ENCODE results near the gene TNIP2.
"Not testable (repeated sequence)": the region's sequence is repeated elsewhere in the genome, so short reads cannot be mapped to it uniquely, and the experiment has no call there.

Gene TNIP2

GRCh38 chr4:2793586-2794485 lies 37.7 kb upstream of the TNIP2 start:
- DNase-seq (ENCODE audit: low read depth in 2 of 2): peak in 1 of 2 donors; percentile 56

- peak in 1 of 2 donors; percentile 61 for DNase-seq (ENCODE audit: low read depth in 2 of 2)
Observed at GRCh38 chr4:2792711-2793585, 36.8 kb upstream of the TNIP2 start, which contains the start of gene SH3BP2. TSS of gene SH3BP2 (plus strand) at chr4:2793085. CDS start at chr4:2820618, 27,533 bp downstream.

- no peak for DNase-seq (ENCODE audit: low read depth in 2 of 2)
Observed at GRCh38 chr4:2792396-2792710, 36.2 kb upstream of the TNIP2 start.

GRCh38 chr4:2791518-2792395 lies 35.6 kb upstream of the TNIP2 start:
- no peak for DNase-seq (ENCODE audit: low read depth in 2 of 2)

- DNase-seq (ENCODE audit: low read depth in 2 of 2): no peak
Observed at GRCh38 chr4:2790583-2791517, 34.7 kb upstream of the TNIP2 start.

- DNase-seq (ENCODE audit: low read depth in 2 of 2): no peak
Observed at GRCh38 chr4:2789793-2790582, 33.9 kb upstream of the TNIP2 start.

GRCh38 chr4:2789351-2789750 lies 33.2 kb upstream of the TNIP2 start:
- DNase-seq (ENCODE audit: low read depth in 2 of 2): no peak

- DNase-seq (ENCODE audit: low read depth in 2 of 2): no peak
Observed at GRCh38 chr4:2788532-2789103, 32.5 kb upstream of the TNIP2 start.

GRCh38 chr4:2788101-2788500 lies 32.0 kb upstream of the TNIP2 start:
- no peak for DNase-seq (ENCODE audit: low read depth in 2 of 2)

GRCh38 chr4:2787230-2788100 lies 31.3 kb upstream of the TNIP2 start:
- DNase-seq (ENCODE audit: low read depth in 2 of 2): no peak

- no peak for DNase-seq (ENCODE audit: low read depth in 2 of 2)
Observed at GRCh38 chr4:2786794-2787229, 30.7 kb upstream of the TNIP2 start.

GRCh38 chr4:2786152-2786671 lies 30.1 kb upstream of the TNIP2 start:
- DNase-seq (ENCODE audit: low read depth in 2 of 2): peak; percentile 56 to 63

GRCh38 chr4:2785613-2786012 lies 29.5 kb upstream of the TNIP2 start:
- no peak for DNase-seq (ENCODE audit: low read depth in 2 of 2)

- DNase-seq (ENCODE audit: low read depth in 2 of 2): no peak
Observed at GRCh38 chr4:2783790-2784189, 27.7 kb upstream of the TNIP2 start.

GRCh38 chr4:2781911-2782310 lies 25.8 kb upstream of the TNIP2 start:
- no peak for DNase-seq (ENCODE audit: low read depth in 2 of 2)

GRCh38 chr4:2780643-2781042 lies 24.5 kb upstream of the TNIP2 start:
- not testable (repeated sequence) for DNase-seq (ENCODE audit: low read depth in 2 of 2)

- no peak for DNase-seq (ENCODE audit: low read depth in 2 of 2)
Observed at GRCh38 chr4:2771264-2771663, 15.1 kb upstream of the TNIP2 start.

- no peak for DNase-seq (ENCODE audit: low read depth in 2 of 2)
Observed at GRCh38 chr4:2768921-2769336, 12.8 kb upstream of the TNIP2 start.
